ENCODE results near the gene BCL2L12. TPM values are rescaled to one million over a fixed set of nuclear protein-coding genes. Genes with fewer than 3 reads are reported as not detected.

BCL2L12 gene
- total and polyA plus RNA-seq, 2 of the 13 experiments (the other 11 are each of a cell fraction or from before 2014, with no cell fraction given), result 26.8 to 40.8 TPM

Small RNA genes within 50 kb of the gene (microRNA-seq; reads per million reads assigned to microRNA genes)
- not detected for gene MIR5088

Small RNA genes within 50 kb of the gene (small RNA-seq; reads per million reads assigned to genes)
- gene MIR5088 (ENCODE audit: insufficient read depth in 2 of 3, insufficient read length in 3 of 3, low read depth in 2 of 3, low replicate concordance in 1 of 3), result 0 reads per million in 3 experiments

Other genes with a start within 250 kb of the BCL2L12 start
- not detected in 2 replicates for gene PTH2, start 242.5 kb upstream of the BCL2L12 start, total RNA-seq (2016; rRNA removed; fragmentation: Illumina TruSeq; extraction: Trizol)
- gene PTH2, start 242.5 kb upstream of the BCL2L12 start, polyA plus RNA-seq (2011; rRNA removed), result not detected in 2 replicates
- gene GFY, start 240.5 kb upstream of the BCL2L12 start, total RNA-seq (2016; rRNA removed; fragmentation: Illumina TruSeq; extraction: Trizol), result not detected in 2 replicates
- gene GFY, start 240.5 kb upstream of the BCL2L12 start, polyA plus RNA-seq (2011; rRNA removed), result not detected in 2 replicates
- gene SLC17A7, start 224.4 kb upstream of the BCL2L12 start, total RNA-seq (2016; rRNA removed; fragmentation: Illumina TruSeq; extraction: Trizol), result not detected in 2 replicates
- gene SLC17A7, start 224.4 kb upstream of the BCL2L12 start, polyA plus RNA-seq (2011; rRNA removed), result 0.32 and 0.37 TPM in 2 replicates
- gene PIH1D1, start 214.1 kb upstream of the BCL2L12 start, total RNA-seq (2016; rRNA removed; fragmentation: Illumina TruSeq; extraction: Trizol), result 94.9 and 110 TPM in 2 replicates
- gene PIH1D1, start 214.1 kb upstream of the BCL2L12 start, polyA plus RNA-seq (2011; rRNA removed), result 126 and 137 TPM in 2 replicates
- 29.6 and 34.9 TPM in 2 replicates for gene ALDH16A1, start 212.7 kb upstream of the BCL2L12 start, total RNA-seq (2016; rRNA removed; fragmentation: Illumina TruSeq; extraction: Trizol)
- gene ALDH16A1, start 212.7 kb upstream of the BCL2L12 start, polyA plus RNA-seq (2011; rRNA removed), result 8.4 and 9.2 TPM in 2 replicates
- gene FLT3LG, start 191.7 kb upstream of the BCL2L12 start, total RNA-seq (2016; rRNA removed; fragmentation: Illumina TruSeq; extraction: Trizol), result 0.58 and 1.5 TPM in 2 replicates
- 2.6 and 3.0 TPM in 2 replicates for gene FLT3LG, start 191.7 kb upstream of the BCL2L12 start, polyA plus RNA-seq (2011; rRNA removed)
- 2,601 and 3,137 TPM in 2 replicates for gene RPL13A, start 178.3 kb upstream of the BCL2L12 start, total RNA-seq (2016; rRNA removed; fragmentation: Illumina TruSeq; extraction: Trizol)
- 3,407 and 3,954 TPM in 2 replicates for gene RPL13A, start 178.3 kb upstream of the BCL2L12 start, polyA plus RNA-seq (2011; rRNA removed)
- 2,345 and 2,734 TPM in 2 replicates for gene RPS11, start 169.5 kb upstream of the BCL2L12 start, total RNA-seq (2016; rRNA removed; fragmentation: Illumina TruSeq; extraction: Trizol)
- 2,839 and 2,896 TPM in 2 replicates for gene RPS11, start 169.5 kb upstream of the BCL2L12 start, polyA plus RNA-seq (2011; rRNA removed)
- gene FCGRT, start 153.3 kb upstream of the BCL2L12 start, total RNA-seq (2016; rRNA removed; fragmentation: Illumina TruSeq; extraction: Trizol), result 124 and 225 TPM in 2 replicates
- gene FCGRT, start 153.3 kb upstream of the BCL2L12 start, polyA plus RNA-seq (2011; rRNA removed), result 121 and 149 TPM in 2 replicates
- gene RCN3, start 137.9 kb upstream of the BCL2L12 start, total RNA-seq (2016; rRNA removed; fragmentation: Illumina TruSeq; extraction: Trizol), result 1.7 and 10.1 TPM in 2 replicates
- gene RCN3, start 137.9 kb upstream of the BCL2L12 start, polyA plus RNA-seq (2011; rRNA removed), result 3.0 and 3.3 TPM in 2 replicates
- 78.0 and 81.4 TPM in 2 replicates for gene NOSIP, start 85.4 kb upstream of the BCL2L12 start, total RNA-seq (2016; rRNA removed; fragmentation: Illumina TruSeq; extraction: Trizol)
- gene NOSIP, start 85.4 kb upstream of the BCL2L12 start, polyA plus RNA-seq (2011; rRNA removed), result 54.3 and 58.4 TPM in 2 replicates
- 0.51 and 0.82 TPM in 2 replicates for gene PRRG2, start 84.6 kb upstream of the BCL2L12 start, total RNA-seq (2016; rRNA removed; fragmentation: Illumina TruSeq; extraction: Trizol)
- gene PRRG2, start 84.6 kb upstream of the BCL2L12 start, polyA plus RNA-seq (2011; rRNA removed), result 0.64 and 0.66 TPM in 2 replicates
- 1.5 and 1.6 TPM in 2 replicates for gene PRR12, start 74.8 kb upstream of the BCL2L12 start, total RNA-seq (2016; rRNA removed; fragmentation: Illumina TruSeq; extraction: Trizol)
- 0.62 and 0.74 TPM in 2 replicates for gene PRR12, start 74.8 kb upstream of the BCL2L12 start, polyA plus RNA-seq (2011; rRNA removed)
- 0.79 and 1.5 TPM in 2 replicates for gene RRAS, start 25.8 kb upstream of the BCL2L12 start, total RNA-seq (2016; rRNA removed; fragmentation: Illumina TruSeq; extraction: Trizol)
- gene RRAS, start 25.8 kb upstream of the BCL2L12 start, polyA plus RNA-seq (2011; rRNA removed), result 12.0 and 13.5 TPM in 2 replicates
- 4.8 and 6.1 TPM in 2 replicates for gene SCAF1, start 23.7 kb upstream of the BCL2L12 start, total RNA-seq (2016; rRNA removed; fragmentation: Illumina TruSeq; extraction: Trizol)
- gene SCAF1, start 23.7 kb upstream of the BCL2L12 start, polyA plus RNA-seq (2011; rRNA removed), result 3.3 and 4.3 TPM in 2 replicates
- gene IRF3, start 76 bp upstream of the BCL2L12 start, total RNA-seq (2016; rRNA removed; fragmentation: Illumina TruSeq; extraction: Trizol), result 61.0 and 65.5 TPM in 2 replicates
- 61.9 and 66.2 TPM in 2 replicates for gene IRF3, start 76 bp upstream of the BCL2L12 start, polyA plus RNA-seq (2011; rRNA removed)
- gene PRMT1, start 11.3 kb downstream of the BCL2L12 start, total RNA-seq (2016; rRNA removed; fragmentation: Illumina TruSeq; extraction: Trizol), result 324 and 372 TPM in 2 replicates
- gene PRMT1, start 11.3 kb downstream of the BCL2L12 start, polyA plus RNA-seq (2011; rRNA removed), result 374 and 400 TPM in 2 replicates
- gene ADM5, start 23.7 kb downstream of the BCL2L12 start, total RNA-seq (2016; rRNA removed; fragmentation: Illumina TruSeq; extraction: Trizol), result 1.1 and 2.7 TPM in 2 replicates
- 4.1 and 4.7 TPM in 2 replicates for gene ADM5, start 23.7 kb downstream of the BCL2L12 start, polyA plus RNA-seq (2011; rRNA removed)
- not detected in 2 replicates for gene CPT1C, start 25.2 kb downstream of the BCL2L12 start, total RNA-seq (2016; rRNA removed; fragmentation: Illumina TruSeq; extraction: Trizol)
- 0.07 and 0.18 TPM in 2 replicates for gene CPT1C, start 25.2 kb downstream of the BCL2L12 start, polyA plus RNA-seq (2011; rRNA removed)
- gene TSKS, start 97.4 kb downstream of the BCL2L12 start, total RNA-seq (2016; rRNA removed; fragmentation: Illumina TruSeq; extraction: Trizol), result not detected in 2 replicates
- 0.03 and 0.21 TPM in 2 replicates for gene TSKS, start 97.4 kb downstream of the BCL2L12 start, polyA plus RNA-seq (2011; rRNA removed)
- 21.8 and 22.7 TPM in 2 replicates for gene AP2A1, start 101.1 kb downstream of the BCL2L12 start, total RNA-seq (2016; rRNA removed; fragmentation: Illumina TruSeq; extraction: Trizol)
- gene AP2A1, start 101.1 kb downstream of the BCL2L12 start, polyA plus RNA-seq (2011; rRNA removed), result 39.7 and 49.9 TPM in 2 replicates
- gene FUZ, start 147.4 kb downstream of the BCL2L12 start, total RNA-seq (2016; rRNA removed; fragmentation: Illumina TruSeq; extraction: Trizol), result not detected in 2 replicates
- 0.07 and 0.08 TPM in 2 replicates for gene FUZ, start 147.4 kb downstream of the BCL2L12 start, polyA plus RNA-seq (2011; rRNA removed)
- 11.1 and 11.3 TPM in 2 replicates for gene MED25, start 152.4 kb downstream of the BCL2L12 start, total RNA-seq (2016; rRNA removed; fragmentation: Illumina TruSeq; extraction: Trizol)
- gene MED25, start 152.4 kb downstream of the BCL2L12 start, polyA plus RNA-seq (2011; rRNA removed), result 13.3 and 15.1 TPM in 2 replicates
- 59.4 and 68.5 TPM in 2 replicates for gene PTOV1, start 185.2 kb downstream of the BCL2L12 start, total RNA-seq (2016; rRNA removed; fragmentation: Illumina TruSeq; extraction: Trizol)
- gene PTOV1, start 185.2 kb downstream of the BCL2L12 start, polyA plus RNA-seq (2011; rRNA removed), result 63.5 and 77.7 TPM in 2 replicates
- gene PNKP, start 201.6 kb downstream of the BCL2L12 start, total RNA-seq (2016; rRNA removed; fragmentation: Illumina TruSeq; extraction: Trizol), result 12.5 and 27.1 TPM in 2 replicates
- gene PNKP, start 201.6 kb downstream of the BCL2L12 start, polyA plus RNA-seq (2011; rRNA removed), result 12.7 and 17.0 TPM in 2 replicates
- gene AKT1S1, start 211.4 kb downstream of the BCL2L12 start, total RNA-seq (2016; rRNA removed; fragmentation: Illumina TruSeq; extraction: Trizol), result 10.9 and 13.5 TPM in 2 replicates
- gene AKT1S1, start 211.4 kb downstream of the BCL2L12 start, polyA plus RNA-seq (2011; rRNA removed), result 27.8 and 30.0 TPM in 2 replicates
- 3.6 and 9.7 TPM in 2 replicates for gene TBC1D17, start 211.8 kb downstream of the BCL2L12 start, total RNA-seq (2016; rRNA removed; fragmentation: Illumina TruSeq; extraction: Trizol)
- gene TBC1D17, start 211.8 kb downstream of the BCL2L12 start, polyA plus RNA-seq (2011; rRNA removed), result 16.9 and 21.6 TPM in 2 replicates
- gene IL4I1, start 231.0 kb downstream of the BCL2L12 start, total RNA-seq (2016; rRNA removed; fragmentation: Illumina TruSeq; extraction: Trizol), result not detected in 2 replicates
- not detected in 2 replicates for gene IL4I1, start 231.0 kb downstream of the BCL2L12 start, polyA plus RNA-seq (2011; rRNA removed)

Data from HepG2 (cell line).